GM19395 (cell line): ENCODE measurements around the gene SLC9A9.
A peak's percentile ranks its signal among the peaks of the same experiment; 100 is the strongest.
"Not testable (repeated sequence)": the region's sequence is repeated elsewhere in the genome, so short reads cannot be mapped to it uniquely, and the experiment has no call there.

ENCODE experiments used
- ATAC-seq: cut with Tn5 transposase; IDR thresholded peaks from one replicate; pipeline ENCODE4 v1.9.1; 2021; ENCODE audit warnings: mild to moderate bottlenecking, moderate library complexity; ENCODE audit not compliant: unreplicated experiment

The SLC9A9 gene

GRCh38 chr3:143478115-143478693 lies 370.1 kb downstream of the SLC9A9 start:
- ATAC-seq: no peak

GRCh38 chr3:143476965-143477640 lies 371.2 kb downstream of the SLC9A9 start:
- no peak for ATAC-seq

GRCh38 chr3:143475981-143476380 lies 372.3 kb downstream of the SLC9A9 start:
- ATAC-seq: no peak

GRCh38 chr3:143472731-143473523 lies 375.3 kb downstream of the SLC9A9 start:
- no peak for ATAC-seq

- ATAC-seq: no peak
Observed at GRCh38 chr3:143471705-143472104, 376.6 kb downstream of the SLC9A9 start.

DNA sequence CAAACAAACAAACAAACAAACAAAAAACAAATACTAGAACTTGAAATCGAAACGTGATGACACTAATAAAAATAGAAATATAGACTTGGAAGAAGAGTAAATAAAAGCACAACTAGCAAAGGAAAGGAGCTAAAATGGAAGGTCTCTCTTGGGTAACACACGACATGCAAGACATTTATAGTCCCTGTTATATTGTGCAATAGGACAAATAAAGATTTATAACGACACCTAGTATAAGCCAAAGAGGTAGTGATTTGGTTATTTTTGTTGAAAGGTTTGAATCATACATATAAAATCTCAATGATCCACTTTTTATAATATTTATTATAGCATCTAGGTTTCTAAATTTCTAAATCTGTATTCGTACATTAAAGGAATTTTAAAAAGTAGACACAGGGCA lies 379.1 kb downstream of the SLC9A9 start:
- no peak for ATAC-seq

DNA sequence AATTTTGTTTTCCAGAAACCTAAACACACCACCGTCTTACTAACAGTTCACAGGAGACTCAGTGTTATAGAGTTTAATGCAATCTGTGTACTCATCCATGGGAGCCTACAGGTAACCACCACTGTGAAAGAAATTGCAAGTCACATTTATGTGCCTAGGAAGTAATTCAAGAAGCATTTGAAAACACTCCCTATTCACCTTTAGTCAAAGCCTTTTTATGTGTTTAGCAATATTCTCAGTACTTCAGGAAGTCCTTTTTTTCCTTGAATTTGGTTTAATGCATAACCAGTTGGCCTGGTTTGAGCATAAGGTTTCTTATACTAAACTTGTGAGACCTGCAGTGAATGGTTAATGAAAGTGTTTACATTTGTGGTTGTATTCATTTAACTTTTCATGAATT lies 382.6 kb downstream of the SLC9A9 start:
- no peak for ATAC-seq

DNA sequence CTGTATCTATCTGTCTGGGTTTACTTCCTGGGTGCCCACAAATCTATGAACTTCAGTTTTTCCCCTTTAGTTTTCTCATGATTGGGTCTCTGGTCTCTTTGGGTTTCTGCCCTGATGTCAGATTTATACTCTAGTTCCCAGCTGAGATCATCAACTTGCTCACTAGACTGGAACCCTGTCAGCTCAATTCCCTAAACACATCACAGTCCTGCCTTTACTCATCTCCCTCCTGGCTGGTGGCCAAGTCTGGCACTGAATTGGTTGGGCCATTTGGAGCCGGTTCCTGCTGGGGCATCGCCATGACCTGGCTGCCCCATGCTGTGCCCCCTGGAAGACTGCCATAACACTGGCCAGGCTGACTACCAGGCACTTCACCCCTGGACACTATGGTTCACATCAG lies 383.4 kb downstream of the SLC9A9 start:
- no peak for ATAC-seq

DNA sequence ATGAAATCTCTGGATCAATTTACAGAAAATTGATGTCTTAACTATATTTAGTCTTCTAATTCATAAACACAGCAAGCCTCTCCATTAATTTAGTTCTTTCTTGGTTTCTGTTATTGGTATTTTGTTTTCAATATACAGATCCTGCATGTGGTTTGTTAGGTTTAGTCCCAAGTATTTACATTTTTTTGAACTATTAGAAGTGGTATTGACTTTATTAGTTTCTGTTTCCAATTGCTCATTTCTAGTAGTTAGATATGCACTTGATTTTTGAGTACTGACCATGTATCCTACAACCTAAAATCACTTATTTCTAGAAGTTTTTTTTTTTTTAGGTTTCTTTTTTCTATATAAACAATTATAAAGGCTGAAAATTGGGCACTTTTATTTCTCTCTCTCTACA lies 392.8 kb downstream of the SLC9A9 start:
- ATAC-seq: no peak

DNA sequence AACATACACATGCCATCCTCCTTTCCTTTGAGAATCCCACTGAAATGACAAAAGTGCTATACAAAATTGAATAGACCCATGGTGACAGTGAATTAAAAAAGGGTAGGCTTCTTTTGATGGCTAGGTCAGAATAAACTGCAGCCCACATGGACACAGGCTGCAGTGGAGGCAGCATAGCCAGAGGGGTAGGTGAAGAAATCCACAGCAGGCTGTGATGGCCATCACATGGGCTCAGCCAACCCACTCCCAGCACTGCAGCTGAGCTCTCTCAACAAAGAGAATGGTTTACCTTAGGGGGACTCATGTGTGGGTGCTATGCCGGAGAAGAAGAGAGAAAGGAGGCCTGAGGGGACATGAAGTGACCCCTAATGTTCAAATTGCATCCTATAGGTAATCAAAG lies 397.6 kb downstream of the SLC9A9 start:
- no peak for ATAC-seq

- no peak for ATAC-seq
Observed at GRCh38 chr3:143447491-143447890, 400.8 kb downstream of the SLC9A9 start.

DNA sequence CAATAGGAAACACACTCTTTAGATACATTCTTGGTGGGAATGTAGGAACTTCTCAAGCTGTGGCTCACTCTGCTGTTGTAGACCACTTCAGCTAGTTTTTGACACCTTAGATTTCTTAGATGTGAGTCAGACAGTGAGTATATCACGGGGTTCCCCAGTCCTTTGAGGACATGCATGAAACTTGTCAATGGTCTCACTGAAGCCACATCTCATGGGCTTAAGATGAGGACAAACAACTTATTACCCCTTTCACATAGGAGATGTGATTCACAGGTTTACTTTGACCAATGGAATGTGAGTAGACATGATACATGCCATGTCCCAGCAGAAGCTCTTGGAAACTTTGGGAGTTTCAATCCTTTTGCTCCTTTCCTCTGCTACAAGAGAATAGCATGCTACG lies 403.1 kb downstream of the SLC9A9 start:
- ATAC-seq: peak; percentile 76

- no peak for ATAC-seq
Observed at GRCh38 chr3:143443851-143444331, 404.4 kb downstream of the SLC9A9 start.

- no peak for ATAC-seq
Observed at GRCh38 chr3:143442814-143443447, 405.3 kb downstream of the SLC9A9 start.

- no peak for ATAC-seq
Observed at GRCh38 chr3:143441516-143442171, 406.6 kb downstream of the SLC9A9 start.

DNA sequence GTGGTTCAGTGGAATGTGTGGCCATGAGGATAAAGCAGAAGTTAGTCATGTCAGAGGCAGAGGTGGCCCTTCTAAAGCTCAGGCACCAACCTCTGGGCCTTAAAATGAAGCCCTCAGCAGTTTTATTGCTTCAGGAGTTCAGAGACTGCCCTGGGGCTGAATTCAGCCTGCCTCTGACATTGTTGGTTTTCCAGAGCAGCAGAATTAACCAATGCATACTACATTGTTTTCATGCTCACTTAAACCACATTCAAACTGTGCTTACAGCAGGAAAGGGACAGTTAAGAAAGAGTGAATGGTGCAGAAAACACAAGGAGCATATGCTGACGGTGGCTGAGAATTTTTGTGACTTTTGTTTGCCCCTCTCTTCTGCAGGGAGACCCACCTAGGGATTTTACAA lies 408.5 kb downstream of the SLC9A9 start:
- ATAC-seq: no peak

DNA sequence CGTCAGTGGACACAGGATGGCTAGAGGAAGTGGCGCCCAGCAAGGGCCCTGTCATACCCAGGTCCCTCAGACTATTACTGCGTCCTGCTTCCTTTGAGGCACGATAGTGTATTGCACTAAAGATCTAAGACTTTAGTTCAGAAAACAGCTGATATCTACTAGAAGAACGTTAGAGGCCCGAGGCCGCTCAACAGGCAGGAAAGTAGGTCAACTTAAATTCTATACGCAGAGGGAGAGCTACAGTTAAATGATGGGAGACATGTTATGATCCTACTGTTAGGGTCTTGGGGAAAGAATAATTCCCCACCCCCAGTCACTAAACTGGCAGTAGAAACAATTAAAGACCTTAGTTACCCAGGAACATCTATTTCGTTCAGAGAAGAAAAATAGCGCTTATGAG lies 410.9 kb downstream of the SLC9A9 start:
- ATAC-seq: no peak

DNA sequence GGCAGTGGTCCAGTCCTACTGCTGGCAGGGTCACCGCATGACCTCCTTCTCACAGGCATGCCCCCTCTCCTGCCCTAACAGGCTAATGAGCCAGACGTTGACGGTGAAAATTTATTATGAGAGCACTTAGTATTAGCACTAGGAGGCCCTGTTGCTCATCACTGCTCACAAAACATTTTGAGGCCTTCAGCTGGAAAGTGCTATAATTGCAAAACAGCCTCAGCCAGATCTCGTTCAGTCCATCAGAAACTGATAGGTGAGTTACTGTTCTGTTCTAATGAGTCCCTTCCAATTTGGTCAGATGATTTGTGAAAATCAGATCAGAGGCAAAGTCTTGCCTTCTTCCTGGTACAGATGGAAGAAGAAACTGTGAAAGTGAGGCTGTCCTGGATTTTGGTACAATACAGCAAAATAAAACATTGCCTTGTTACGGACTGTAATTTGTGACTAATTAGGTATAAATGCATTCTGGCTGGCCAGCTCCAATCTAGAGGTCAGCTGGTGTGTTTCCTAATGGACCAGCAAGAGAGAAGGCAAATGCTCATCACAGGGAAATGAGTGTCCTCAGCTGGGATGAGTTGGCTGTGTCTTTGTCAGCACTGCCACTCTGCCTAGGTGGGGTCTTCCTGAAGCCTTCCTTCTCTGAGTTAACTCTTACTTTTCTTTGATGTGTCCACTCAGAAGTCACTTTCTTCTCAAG lies 411.9 kb downstream of the SLC9A9 start:
- ATAC-seq: no peak

- no peak for ATAC-seq
Observed at GRCh38 chr3:143433787-143434378, 414.4 kb downstream of the SLC9A9 start.

- ATAC-seq: not testable (repeated sequence)
Observed at GRCh38 chr3:143431298-143431697, 417.0 kb downstream of the SLC9A9 start.
